Measurements from ENCODE around the gene NMUR2. TPM values are rescaled to one million over a fixed set of nuclear protein-coding genes. Genes with fewer than 3 reads are reported as not detected.

NMUR2 gene
- total and polyA plus RNA-seq, 2 experiments from 2014 or later: not detected

DNA sequence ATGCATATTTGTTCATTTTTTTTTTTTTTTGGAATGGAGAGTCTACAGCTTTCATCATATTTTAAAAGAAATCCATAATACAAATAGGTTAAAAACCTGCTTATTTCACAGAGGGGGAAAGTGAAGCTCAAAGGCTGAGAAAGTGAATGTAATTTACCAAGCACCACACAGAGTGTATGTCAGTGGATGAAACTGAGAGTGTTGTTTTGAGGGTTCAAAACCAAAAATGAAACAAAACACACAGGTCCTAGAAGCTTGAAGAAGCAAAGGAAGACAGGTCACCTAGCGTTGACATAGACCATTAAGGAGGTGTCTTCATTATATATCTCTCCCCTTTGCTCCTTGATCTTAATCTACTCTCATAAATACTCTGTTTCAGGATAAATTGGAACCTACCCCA is 7.5 kb downstream of the NMUR2 start:
- TF ChIP-seq, protein P1, sequence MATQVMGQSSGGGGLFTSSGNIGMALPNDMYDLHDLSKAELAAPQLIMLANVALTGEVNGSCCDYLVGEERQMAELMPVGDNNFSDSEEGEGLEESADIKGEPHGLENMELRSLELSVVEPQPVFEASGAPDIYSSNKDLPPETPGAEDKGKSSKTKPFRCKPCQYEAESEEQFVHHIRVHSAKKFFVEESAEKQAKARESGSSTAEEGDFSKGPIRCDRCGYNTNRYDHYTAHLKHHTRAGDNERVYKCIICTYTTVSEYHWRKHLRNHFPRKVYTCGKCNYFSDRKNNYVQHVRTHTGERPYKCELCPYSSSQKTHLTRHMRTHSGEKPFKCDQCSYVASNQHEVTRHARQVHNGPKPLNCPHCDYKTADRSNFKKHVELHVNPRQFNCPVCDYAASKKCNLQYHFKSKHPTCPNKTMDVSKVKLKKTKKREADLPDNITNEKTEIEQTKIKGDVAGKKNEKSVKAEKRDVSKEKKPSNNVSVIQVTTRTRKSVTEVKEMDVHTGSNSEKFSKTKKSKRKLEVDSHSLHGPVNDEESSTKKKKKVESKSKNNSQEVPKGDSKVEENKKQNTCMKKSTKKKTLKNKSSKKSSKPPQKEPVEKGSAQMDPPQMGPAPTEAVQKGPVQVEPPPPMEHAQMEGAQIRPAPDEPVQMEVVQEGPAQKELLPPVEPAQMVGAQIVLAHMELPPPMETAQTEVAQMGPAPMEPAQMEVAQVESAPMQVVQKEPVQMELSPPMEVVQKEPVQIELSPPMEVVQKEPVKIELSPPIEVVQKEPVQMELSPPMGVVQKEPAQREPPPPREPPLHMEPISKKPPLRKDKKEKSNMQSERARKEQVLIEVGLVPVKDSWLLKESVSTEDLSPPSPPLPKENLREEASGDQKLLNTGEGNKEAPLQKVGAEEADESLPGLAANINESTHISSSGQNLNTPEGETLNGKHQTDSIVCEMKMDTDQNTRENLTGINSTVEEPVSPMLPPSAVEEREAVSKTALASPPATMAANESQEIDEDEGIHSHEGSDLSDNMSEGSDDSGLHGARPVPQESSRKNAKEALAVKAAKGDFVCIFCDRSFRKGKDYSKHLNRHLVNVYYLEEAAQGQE (IDR thresholded peaks at IDR 0.05; ENCODE audit: unreplicated experiment): no peak
- TF ChIP-seq EZH2phosphoT487 (IDR thresholded peaks at IDR 0.05; ENCODE audit: unreplicated experiment) (no peak), ZNF462 (CRISPR knock-in tag; IDR thresholded peaks at IDR 0.05) (no peak), CREB1 (CRISPR knock-in tag; IDR thresholded peaks at IDR 0.05; ENCODE audit: low read depth) (no peak), JUNB (IDR thresholded peaks at IDR 0.05; ENCODE audit: unreplicated experiment) (no peak), POLR2AphosphoS5 (IDR thresholded peaks at IDR 0.05; ENCODE audit: low read depth) (no peak), NANOG (IDR thresholded peaks at IDR 0.05; ENCODE audit: borderline replicate concordance) (no peak), STAT1 (IDR thresholded peaks at IDR 0.05; ENCODE audit: unreplicated experiment) (no peak), EZH2 (IDR thresholded peaks at IDR 0.05; ENCODE audit: low read depth, unreplicated experiment) (no peak), ZNF331 (CRISPR knock-in tag; IDR thresholded peaks at IDR 0.05; ENCODE audit: low read depth) (no peak), ETS1 (IDR thresholded peaks at IDR 0.05) (no peak), ZNF114 (CRISPR knock-in tag; IDR thresholded peaks at IDR 0.05) (no peak)
- TF ChIP-seq, protein P2, sequence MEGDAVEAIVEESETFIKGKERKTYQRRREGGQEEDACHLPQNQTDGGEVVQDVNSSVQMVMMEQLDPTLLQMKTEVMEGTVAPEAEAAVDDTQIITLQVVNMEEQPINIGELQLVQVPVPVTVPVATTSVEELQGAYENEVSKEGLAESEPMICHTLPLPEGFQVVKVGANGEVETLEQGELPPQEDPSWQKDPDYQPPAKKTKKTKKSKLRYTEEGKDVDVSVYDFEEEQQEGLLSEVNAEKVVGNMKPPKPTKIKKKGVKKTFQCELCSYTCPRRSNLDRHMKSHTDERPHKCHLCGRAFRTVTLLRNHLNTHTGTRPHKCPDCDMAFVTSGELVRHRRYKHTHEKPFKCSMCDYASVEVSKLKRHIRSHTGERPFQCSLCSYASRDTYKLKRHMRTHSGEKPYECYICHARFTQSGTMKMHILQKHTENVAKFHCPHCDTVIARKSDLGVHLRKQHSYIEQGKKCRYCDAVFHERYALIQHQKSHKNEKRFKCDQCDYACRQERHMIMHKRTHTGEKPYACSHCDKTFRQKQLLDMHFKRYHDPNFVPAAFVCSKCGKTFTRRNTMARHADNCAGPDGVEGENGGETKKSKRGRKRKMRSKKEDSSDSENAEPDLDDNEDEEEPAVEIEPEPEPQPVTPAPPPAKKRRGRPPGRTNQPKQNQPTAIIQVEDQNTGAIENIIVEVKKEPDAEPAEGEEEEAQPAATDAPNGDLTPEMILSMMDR (conservative IDR thresholded peaks at IDR 0.05; ENCODE audit: low read depth in 2 of 2): no peak
- no peaks in the 10 kb centered on the region for H3F3A ChIP-seq (replicated peaks; ENCODE audit: low read depth)
- H3K79me2 ChIP-seq (replicated peaks; ENCODE audit: insufficient read depth): no peaks in the 10 kb centered on the region
- Mint-ChIP-seq H3K27me3 (ENCODE audit: insufficient read depth, low read depth, poor library complexity) (no peaks in the 10 kb centered on the region), H3K36me3 (ENCODE audit: low read depth) (no peaks in the 10 kb centered on the region), H3K4me1 (no peaks in the 10 kb centered on the region; the same call in 2 of the 3 replicates), H3K27ac (no peak overlapping the region), H3K9me3 (no peaks in the 10 kb centered on the region), H3K4me3 (no peak overlapping the region)
- H3K4me1 ChIP-seq (ENCODE audit: insufficient read depth): no peaks in the 10 kb centered on the region
- no peaks in the 10 kb centered on the region for H3K9me2 ChIP-seq (ENCODE audit: insufficient read depth)
- ATAC-seq (no peak), DNase-seq (ENCODE audit: low spot score) (no peak)
- H3K4me3 ChIP-seq: no peak overlapping the region
- no peaks in the 10 kb centered on the region for H3K36me3 ChIP-seq (ENCODE audit: insufficient read depth)
- no peaks in the 10 kb centered on the region for H4K20me1 ChIP-seq (replicated peaks; ENCODE audit: insufficient read depth)
- H3K4me2 ChIP-seq: no peak overlapping the region
- H2AFZ ChIP-seq: peak overlapping the region; percentile 1; the same call in 1 of the 2 replicates
- no peaks in the 10 kb centered on the region for H3K27me3 ChIP-seq (ENCODE audit: insufficient read depth)
- H3K27ac ChIP-seq (ENCODE audit: low read depth): no peak overlapping the region

All from GM23338 (cell line).